ENCODE data around the gene ERCC5.

ERCC5 gene

GRCh38 chr13:102845630-102846260 lies at the start of gene ERCC5:
Gene ERCC5, plus strand, starts transcription at chr13:102846032. Its CDS starts 235 bp downstream, at chr13:102846267.
- DNase-seq (ENCODE audit: low read depth in 2 of 2), result peak; percentile 96 to 97
- no peak for TF ChIP-seq CTCF (IDR thresholded peaks at IDR 0.05; ENCODE audit: low read depth, low read length)
- H3K4me3 ChIP-seq (replicated peaks in 1 of 2; ENCODE audit: low read depth in 2 of 2, low read length in 2 of 2), result peak within 1 kb of the TSS; percentile 93 to 100

GRCh38 chr13:102798581-102799425 lies 47.0 kb upstream of the ERCC5 start, which contains the start of the genes BIVM and POGLUT2:
Gene BIVM, plus strand, starts transcription at chr13:102799119. Its CDS starts 8,149 bp downstream, at chr13:102807268.
Gene POGLUT2, minus strand, starts transcription at chr13:102798976. Its CDS starts 306 bp downstream, at chr13:102798670.
- TF ChIP-seq CTCF (IDR thresholded peaks at IDR 0.05; ENCODE audit: low read depth, low read length), result no peak
- H3K4me3 ChIP-seq (replicated peaks in 1 of 2; ENCODE audit: low read depth in 2 of 2, low read length in 2 of 2), result peak within 1 kb of the TSS; percentile 75 to 92
- DNase-seq (ENCODE audit: low read depth in 2 of 2), result peak; percentile 94 to 95

DNA sequence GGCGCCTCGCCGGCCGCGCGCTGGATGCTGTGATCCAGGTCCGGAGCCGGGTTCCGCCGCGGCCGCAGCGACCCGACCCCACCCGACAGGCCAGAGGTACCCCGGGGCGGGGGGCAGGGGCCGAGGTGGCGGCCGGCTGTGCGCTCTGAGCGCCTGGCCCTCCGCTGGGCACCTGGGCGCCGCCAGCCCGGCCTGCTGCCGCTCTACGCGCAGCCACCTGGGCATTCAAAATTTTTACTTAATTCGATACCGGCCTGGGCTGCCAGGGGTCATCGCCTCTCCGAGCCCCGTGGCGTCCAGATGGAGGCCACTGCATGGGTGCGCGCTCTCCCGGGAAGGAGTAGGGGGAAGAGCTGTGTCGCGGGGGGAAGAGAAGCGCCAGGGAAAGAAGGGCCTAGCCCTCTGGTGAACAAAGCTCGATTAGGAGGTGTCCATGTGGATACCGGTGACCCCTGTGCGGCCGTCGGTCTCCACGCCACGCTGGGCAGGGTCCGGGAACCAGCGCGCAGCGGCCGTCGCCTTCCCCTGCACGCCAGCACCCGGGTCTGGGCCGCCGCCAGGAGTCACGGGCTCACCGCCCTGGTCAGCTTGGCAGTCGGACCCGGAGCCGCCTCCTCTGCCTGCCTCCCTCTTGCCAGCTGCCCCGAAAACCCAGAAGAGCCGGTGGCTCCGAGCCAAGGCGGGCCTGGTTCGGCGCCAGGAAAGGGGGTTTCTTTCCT lies 46.2 kb upstream of the ERCC5 start:
- no peak for TF ChIP-seq CTCF (IDR thresholded peaks at IDR 0.05; ENCODE audit: low read depth, low read length)
- peak in 1 of 2 donors; percentile 39 for DNase-seq (ENCODE audit: low read depth in 2 of 2)
- peak overlapping the region; percentile 75 to 92 for H3K4me3 ChIP-seq (replicated peaks in 1 of 2; ENCODE audit: low read depth in 2 of 2, low read length in 2 of 2)

DNA sequence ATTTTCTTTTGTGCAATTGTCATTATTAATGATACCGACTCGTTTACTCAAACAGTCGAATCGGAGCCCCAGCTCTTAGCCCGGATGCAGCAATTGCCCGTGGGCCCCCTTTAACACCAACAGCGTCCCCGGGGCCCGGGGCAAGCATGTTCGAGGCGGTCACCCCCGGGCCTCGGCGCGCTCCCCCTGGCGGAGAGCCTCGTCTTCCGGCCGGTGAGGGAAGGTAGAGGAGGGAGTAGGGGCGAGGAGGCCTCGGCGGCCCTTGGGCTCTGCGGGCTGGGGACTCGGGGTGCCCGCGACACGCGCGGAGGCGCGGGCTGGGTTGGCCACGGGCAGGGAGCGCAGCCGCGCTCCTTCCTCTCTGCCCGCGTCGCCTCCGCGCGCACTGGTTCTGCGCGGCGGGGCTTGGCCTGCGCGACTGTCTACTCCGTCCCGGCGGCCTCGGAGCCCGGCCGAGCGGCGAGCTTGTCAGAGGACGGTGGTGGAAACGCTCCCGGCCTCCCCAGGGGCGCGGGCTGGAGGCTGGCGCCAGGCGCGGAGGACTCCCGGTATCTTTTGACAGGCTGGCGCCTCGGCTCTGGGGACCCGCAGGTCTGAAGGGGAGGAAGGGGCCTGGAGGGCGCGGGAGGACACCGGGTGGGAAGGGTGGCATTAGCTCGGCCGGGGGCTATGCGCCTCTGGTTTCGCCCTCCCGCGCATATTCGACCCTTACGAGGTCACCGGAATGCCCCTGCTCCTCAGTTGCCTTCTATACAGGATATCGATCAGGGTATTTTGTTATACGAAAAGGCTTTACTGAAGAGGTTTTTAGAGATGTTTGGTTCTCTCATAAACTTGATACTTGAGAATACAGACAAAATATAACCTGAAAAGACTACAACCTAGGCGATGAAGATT lies 45.4 kb upstream of the ERCC5 start:
- TF ChIP-seq CTCF (IDR thresholded peaks at IDR 0.05; ENCODE audit: low read depth, low read length), result peak; percentile 84
- H3K4me3 ChIP-seq (replicated peaks in 1 of 2; ENCODE audit: low read depth in 2 of 2, low read length in 2 of 2), result peak overlapping the region; percentile 75 to 92
- peak; percentile 79 to 85 for DNase-seq (ENCODE audit: low read depth in 2 of 2)

DNA sequence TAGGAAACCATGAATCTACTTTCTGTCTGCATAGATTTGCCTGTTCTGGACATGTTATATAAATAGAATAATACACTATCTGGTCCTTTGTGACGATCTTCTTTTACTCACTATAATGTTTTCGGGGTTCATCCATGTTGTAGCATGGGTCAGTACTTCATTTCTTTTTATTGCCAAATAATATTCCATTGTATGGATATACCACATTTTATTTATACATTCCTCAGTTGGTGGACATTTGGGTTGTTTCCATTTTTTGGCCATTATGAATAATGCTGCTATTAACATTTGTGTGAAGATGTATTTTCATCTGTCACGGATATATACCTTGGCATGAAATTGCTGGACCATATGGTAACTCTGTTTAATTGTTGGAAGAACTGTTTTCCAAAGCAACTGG lies 40.2 kb upstream of the ERCC5 start:
- no peak overlapping the region for H3K4me3 ChIP-seq (replicated peaks in 1 of 2; ENCODE audit: low read depth in 2 of 2, low read length in 2 of 2)

More for the DNA sequence above, 40.2 kb upstream of the ERCC5 start:
- no peak for DNase-seq (ENCODE audit: low read depth in 2 of 2)
- TF ChIP-seq CTCF (IDR thresholded peaks at IDR 0.05; ENCODE audit: low read depth, low read length), result no peak

All from cardiac fibroblast (primary cell).